ENCODE data around the gene VTN.

VTN gene

DNA sequence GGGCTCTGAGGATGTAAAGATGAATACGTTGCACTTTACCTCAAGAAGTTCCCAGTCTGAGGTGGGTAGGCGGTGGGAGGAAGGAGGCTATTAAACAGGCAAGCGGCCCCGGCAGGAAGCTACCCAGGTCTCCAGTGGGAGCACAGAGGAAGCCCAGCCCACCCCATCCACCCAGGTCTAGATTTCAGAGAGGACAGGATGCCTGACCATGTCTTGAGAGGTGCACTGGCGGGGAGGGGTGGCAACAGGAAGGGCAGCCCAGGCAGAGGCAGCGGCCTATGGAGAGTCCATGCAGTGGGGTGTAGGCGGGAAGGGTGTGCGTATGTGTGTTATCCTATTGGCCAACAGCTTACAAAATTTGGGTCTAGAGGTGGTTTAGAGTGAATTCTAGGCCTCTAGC, 15.3 kb upstream of the VTN start:
- TF ChIP-seq, protein P1, sequence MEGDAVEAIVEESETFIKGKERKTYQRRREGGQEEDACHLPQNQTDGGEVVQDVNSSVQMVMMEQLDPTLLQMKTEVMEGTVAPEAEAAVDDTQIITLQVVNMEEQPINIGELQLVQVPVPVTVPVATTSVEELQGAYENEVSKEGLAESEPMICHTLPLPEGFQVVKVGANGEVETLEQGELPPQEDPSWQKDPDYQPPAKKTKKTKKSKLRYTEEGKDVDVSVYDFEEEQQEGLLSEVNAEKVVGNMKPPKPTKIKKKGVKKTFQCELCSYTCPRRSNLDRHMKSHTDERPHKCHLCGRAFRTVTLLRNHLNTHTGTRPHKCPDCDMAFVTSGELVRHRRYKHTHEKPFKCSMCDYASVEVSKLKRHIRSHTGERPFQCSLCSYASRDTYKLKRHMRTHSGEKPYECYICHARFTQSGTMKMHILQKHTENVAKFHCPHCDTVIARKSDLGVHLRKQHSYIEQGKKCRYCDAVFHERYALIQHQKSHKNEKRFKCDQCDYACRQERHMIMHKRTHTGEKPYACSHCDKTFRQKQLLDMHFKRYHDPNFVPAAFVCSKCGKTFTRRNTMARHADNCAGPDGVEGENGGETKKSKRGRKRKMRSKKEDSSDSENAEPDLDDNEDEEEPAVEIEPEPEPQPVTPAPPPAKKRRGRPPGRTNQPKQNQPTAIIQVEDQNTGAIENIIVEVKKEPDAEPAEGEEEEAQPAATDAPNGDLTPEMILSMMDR (IDR thresholded peaks at IDR 0.05; ENCODE audit: unreplicated experiment in 3 of 3), result no peak
- Mint-ChIP-seq H3K36me3 (ENCODE audit: low read depth) (peaks cover 37% of the 10 kb centered on the region), H3K27me3 (ENCODE audit: low read depth) (peaks cover 56% of the 10 kb centered on the region), H3K9me3 (no peaks in the 10 kb centered on the region), H3K4me1 (no peaks in the 10 kb centered on the region), H3K4me3 (no peak overlapping the region), H3K27ac (no peak overlapping the region)

- Mint-ChIP-seq H3K27me3 (ENCODE audit: low read depth) (peaks cover 60% of the 10 kb centered on the region), H3K9me3 (no peaks in the 10 kb centered on the region), H3K27ac (no peak overlapping the region), H3K36me3 (ENCODE audit: low read depth) (peaks cover 37% of the 10 kb centered on the region), H3K4me3 (peak overlapping the region; percentile 54 to 66 (median 63)), H3K4me1 (no peaks in the 10 kb centered on the region)
- TF ChIP-seq, protein P1 (IDR thresholded peaks at IDR 0.05; ENCODE audit: unreplicated experiment in 3 of 3), result no peak
These were observed 14.9 kb upstream of the VTN start for GRCh38 chr17:28385037-28385400.

DNA sequence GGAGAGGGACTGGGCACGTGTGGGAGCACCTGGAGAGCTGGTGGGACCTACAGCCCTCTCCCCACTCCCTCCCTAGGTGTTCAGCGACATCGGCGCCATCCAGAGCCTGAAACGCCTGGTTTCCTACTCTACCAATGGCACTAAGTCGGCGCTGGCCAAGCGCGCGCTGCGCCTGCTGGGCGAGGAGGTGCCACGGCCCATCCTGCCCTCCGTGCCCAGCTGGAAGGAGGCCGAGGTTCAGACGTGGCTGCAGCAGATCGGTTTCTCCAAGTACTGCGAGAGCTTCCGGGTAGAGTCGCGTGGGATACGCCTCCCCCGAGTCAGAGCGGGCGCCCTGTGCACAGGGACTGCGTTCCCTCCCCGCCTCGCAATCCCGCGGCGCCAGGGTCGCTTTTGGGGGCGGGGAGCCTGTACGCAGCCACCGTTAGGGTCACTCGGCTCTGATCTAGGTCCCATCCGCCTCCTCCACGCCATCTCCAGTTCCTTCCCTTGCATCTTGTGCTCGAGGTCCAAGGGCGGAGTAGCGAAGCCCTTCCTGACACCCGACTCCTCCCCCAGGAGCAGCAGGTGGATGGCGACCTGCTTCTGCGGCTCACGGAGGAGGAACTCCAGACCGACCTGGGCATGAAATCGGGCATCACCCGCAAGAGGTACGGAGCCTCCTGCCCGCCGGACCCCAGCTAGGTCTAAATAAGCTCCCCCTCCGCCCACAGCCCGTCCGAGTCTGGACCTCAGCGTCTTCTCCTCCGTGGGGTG, 14.4 kb upstream of the VTN start:
- H3K4me1 Mint-ChIP-seq, result no peaks in the 10 kb centered on the region
- peak overlapping the region; percentile 54 to 66 (median 63) for H3K4me3 Mint-ChIP-seq
- TF ChIP-seq, protein P1 (IDR thresholded peaks at IDR 0.05; ENCODE audit: unreplicated experiment in 3 of 3), result no peak
- peaks cover 65% of the 10 kb centered on the region for H3K27me3 Mint-ChIP-seq (ENCODE audit: low read depth)
- H3K9me3 Mint-ChIP-seq, result no peaks in the 10 kb centered on the region
- H3K36me3 Mint-ChIP-seq (ENCODE audit: low read depth), result peaks cover 32% of the 10 kb centered on the region
- H3K27ac Mint-ChIP-seq, result no peak overlapping the region

- Mint-ChIP-seq H3K27me3 (ENCODE audit: low read depth) (peaks cover 71% of the 10 kb centered on the region), H3K27ac (no peak overlapping the region), H3K36me3 (ENCODE audit: low read depth) (peaks cover 20% of the 10 kb centered on the region), H3K4me1 (no peaks in the 10 kb centered on the region), H3K9me3 (no peaks in the 10 kb centered on the region), H3K4me3 (peak overlapping the region in 2 of 3 experiments; percentile 10 to 15)
- TF ChIP-seq, protein P1 (IDR thresholded peaks at IDR 0.05; ENCODE audit: unreplicated experiment in 3 of 3), result peak in 2 of 3 experiments; percentile 26 to 37
These were observed 11.2 kb upstream of the VTN start for GRCh38 chr17:28381141-28381825.

- no peak overlapping the region for H3K4me3 Mint-ChIP-seq
- no peaks in the 10 kb centered on the region for H3K9me3 Mint-ChIP-seq
- peaks cover 20% of the 10 kb centered on the region for H3K36me3 Mint-ChIP-seq (ENCODE audit: low read depth)
- TF ChIP-seq, protein P1 (IDR thresholded peaks at IDR 0.05; ENCODE audit: unreplicated experiment in 3 of 3), result no peak
- H3K4me1 Mint-ChIP-seq, result no peaks in the 10 kb centered on the region
- H3K27me3 Mint-ChIP-seq (ENCODE audit: low read depth), result peaks cover 60% of the 10 kb centered on the region
- no peak overlapping the region for H3K27ac Mint-ChIP-seq
These were observed 10.0 kb upstream of the VTN start for GRCh38 chr17:28379814-28380801.
